Activated CD4-positive, alpha-beta T cell treated with anti-CD3 and anti-CD28 coated beads, Interleukin-2, amount 10 ng/mL, durations not matched to agents 7 days and 5 days (primary cell): ENCODE results near the gene SFT2D1. TPM values are rescaled to one million over a fixed set of nuclear protein-coding genes. Genes with fewer than 3 reads are reported as not detected.

ENCODE experiments used
- CTCF ChIA-PET: fragments of 350-600 bp; sonication (Branson Sonifier 250); formaldehyde crosslinking; loops from one replicate; lab custom pipeline; 2021; ENCODE audit warnings: antibody characterized with exemption; lab: Charles Lee
- POLR2A ChIA-PET: fragments of 350-600 bp; sonication (Branson Sonifier 250); formaldehyde crosslinking; loops from one replicate; lab custom pipeline; 2021; ENCODE audit warnings: antibody characterized with exemption; lab: Charles Lee
- DNase-seq: peaks from one replicate; pipeline ENCODE4 v3.0.0-alpha.2; 2020
- H3K27ac Mint-ChIP-seq: one replicate; pipeline ENCODE4 v1.8.0; 2021; ENCODE audit warnings: mild to moderate bottlenecking, moderate library complexity, mixed read lengths
- H3K27me3 Mint-ChIP-seq: one replicate; pipeline ENCODE4 v1.8.0; 2021; ENCODE audit warnings: mixed read lengths
- H3K36me3 Mint-ChIP-seq: one replicate; pipeline ENCODE4 v1.8.0; 2021; ENCODE audit warnings: low read depth, mixed read lengths
- H3K4me1 Mint-ChIP-seq: one replicate; pipeline ENCODE4 v1.8.0; 2021; ENCODE audit warnings: mixed read lengths
- H3K4me3 Mint-ChIP-seq: one replicate; pipeline ENCODE4 v1.8.0; 2021; ENCODE audit warnings: mild to moderate bottlenecking, moderate library complexity, mixed read lengths
- H3K9me3 Mint-ChIP-seq: one replicate; pipeline ENCODE4 v1.8.0; 2021; ENCODE audit warnings: mixed read lengths
- total RNA-seq, 2 experiments: library from RNA; stranded (reverse); gene quantifications; one replicate each; pipeline ENCODE4 v1.2.3, GENCODE V29; 2021

Gene SFT2D1
- total RNA-seq, 2 experiments from 2014 or later = 39.7 to 43.2 TPM

DNA sequence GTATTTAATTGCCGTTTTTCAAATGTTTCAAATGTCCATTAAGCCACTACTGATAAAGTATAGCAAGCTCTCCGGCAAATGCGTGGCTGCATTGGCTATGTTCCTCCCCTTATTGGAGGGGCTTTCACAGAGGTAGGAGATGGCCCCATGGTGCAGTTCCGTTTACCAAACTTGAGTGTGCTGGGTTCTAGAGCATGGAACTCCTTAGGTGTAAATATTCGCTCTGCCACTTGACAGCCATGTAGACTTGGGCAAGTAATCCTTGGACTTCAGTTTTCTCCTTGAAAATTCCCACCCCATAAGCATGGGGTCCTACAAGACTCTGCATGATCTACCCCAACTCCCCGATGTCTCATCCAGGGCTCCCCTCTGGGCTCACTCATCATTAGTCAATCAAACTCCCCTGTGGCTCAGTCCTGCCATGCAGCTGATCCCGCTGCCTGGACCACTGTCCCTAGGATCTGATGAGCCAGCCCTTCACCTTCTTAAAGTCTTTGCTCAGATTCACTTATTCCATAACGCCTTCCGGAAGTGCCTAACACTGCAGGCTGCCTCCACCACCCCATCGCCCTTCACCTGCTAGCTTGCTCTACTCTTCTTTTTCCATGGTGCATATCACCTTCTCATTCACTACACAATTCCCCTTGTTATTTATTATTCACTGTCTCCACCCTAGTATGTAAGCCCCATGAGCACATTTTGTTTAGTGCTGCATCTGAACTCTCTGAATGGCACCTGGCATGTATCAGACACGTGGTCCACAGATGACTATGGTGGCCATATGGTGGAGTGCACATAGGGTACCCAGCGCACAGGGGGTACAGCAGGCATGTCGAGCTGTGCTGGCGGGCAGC, 52.9 kb downstream of the SFT2D1 start:
- no peaks in the 10 kb centered on the region for H3K9me3 Mint-ChIP-seq
- no peaks in the 10 kb centered on the region for H3K4me1 Mint-ChIP-seq
- ChIA-PET CTCF (no interaction called here), POLR2A (no interaction called here)
- no peak overlapping the region for H3K4me3 Mint-ChIP-seq
- no peak for DNase-seq
- no peak overlapping the region for H3K27ac Mint-ChIP-seq
- no peaks in the 10 kb centered on the region for H3K36me3 Mint-ChIP-seq
- H3K27me3 Mint-ChIP-seq = peaks cover 25% of the 10 kb centered on the region

DNA sequence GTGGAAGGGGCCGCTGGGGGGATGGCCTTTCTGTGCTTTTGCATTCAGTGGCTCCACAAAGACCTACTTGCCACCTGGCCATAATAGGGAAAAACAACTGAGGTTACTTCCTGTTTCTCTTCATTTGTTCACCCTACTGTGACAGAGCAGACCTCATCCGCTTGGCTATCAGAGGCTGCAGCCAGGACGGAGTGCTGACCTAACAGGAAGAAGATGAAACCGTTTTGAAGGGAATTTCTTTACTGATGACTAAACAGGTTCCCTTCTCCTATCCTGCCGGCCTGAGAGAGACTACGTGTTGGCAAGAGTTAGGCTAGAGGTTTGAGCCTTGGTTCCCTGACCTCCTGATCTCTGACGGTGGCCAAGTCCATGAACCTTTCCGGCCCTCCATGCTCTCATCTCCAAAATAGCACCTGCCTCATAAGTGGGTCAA, 55.5 kb downstream of the SFT2D1 start:
- peaks cover 13% of the 10 kb centered on the region for H3K27me3 Mint-ChIP-seq
- ChIA-PET POLR2A (no interaction called here), CTCF (no interaction called here)
- H3K36me3 Mint-ChIP-seq = no peaks in the 10 kb centered on the region
- no peaks in the 10 kb centered on the region for H3K4me1 Mint-ChIP-seq
- H3K27ac Mint-ChIP-seq = no peak overlapping the region
- no peaks in the 10 kb centered on the region for H3K9me3 Mint-ChIP-seq
- H3K4me3 Mint-ChIP-seq = no peak overlapping the region
- no peak for DNase-seq

DNA sequence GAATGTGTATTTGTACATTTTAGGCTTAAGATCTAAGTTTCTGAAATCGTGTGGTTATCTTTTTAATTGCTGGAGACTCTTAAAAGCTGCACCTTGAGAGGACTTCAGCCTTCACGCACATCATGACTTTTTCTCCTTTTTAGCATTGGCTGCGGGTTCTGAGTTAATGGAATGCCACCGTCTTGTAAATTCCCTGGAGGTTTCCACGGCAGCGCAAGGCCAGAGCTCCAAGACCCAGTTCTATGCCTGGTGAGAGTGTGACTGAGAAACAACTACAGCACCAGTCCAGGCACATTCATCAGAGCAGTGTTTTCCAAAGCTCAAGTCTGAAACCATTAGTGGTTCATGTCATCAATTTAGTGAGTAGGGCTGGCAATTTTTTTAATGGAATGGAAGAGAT, 57.1 kb downstream of the SFT2D1 start:
- no peak overlapping the region for H3K27ac Mint-ChIP-seq
- ChIA-PET POLR2A (no interaction called here), CTCF (no interaction called here)
- H3K4me1 Mint-ChIP-seq = no peaks in the 10 kb centered on the region
- DNase-seq = no peak
- peaks cover 9% of the 10 kb centered on the region for H3K27me3 Mint-ChIP-seq
- H3K36me3 Mint-ChIP-seq = no peaks in the 10 kb centered on the region
- no peak overlapping the region for H3K4me3 Mint-ChIP-seq
- no peaks in the 10 kb centered on the region for H3K9me3 Mint-ChIP-seq

DNA sequence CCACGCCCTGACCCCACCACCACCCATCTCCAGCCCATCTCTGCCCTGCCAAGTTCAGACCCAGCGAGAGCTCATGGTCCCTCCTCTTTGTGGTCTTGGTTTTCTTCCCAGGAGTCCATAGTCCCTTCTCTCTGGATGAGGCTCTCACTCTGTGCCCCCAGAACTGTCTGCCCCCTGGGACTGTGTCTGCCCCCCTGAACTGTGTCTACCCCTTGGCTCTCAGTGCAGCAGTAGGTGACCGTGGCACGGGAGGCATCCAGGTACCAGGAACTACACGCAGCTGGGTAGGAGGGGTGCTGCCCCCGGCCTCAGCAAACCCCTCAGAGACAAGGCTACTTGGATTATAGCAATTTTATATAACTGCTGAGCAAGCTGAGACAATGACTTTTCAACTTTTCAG, 57.7 kb downstream of the SFT2D1 start:
- H3K36me3 Mint-ChIP-seq = no peaks in the 10 kb centered on the region
- ChIA-PET POLR2A (no interaction called here), CTCF (no interaction called here)
- peaks cover 9% of the 10 kb centered on the region for H3K27me3 Mint-ChIP-seq
- no peaks in the 10 kb centered on the region for H3K4me1 Mint-ChIP-seq
- no peak for DNase-seq
- no peak overlapping the region for H3K27ac Mint-ChIP-seq
- H3K4me3 Mint-ChIP-seq = no peak overlapping the region
- H3K9me3 Mint-ChIP-seq = no peaks in the 10 kb centered on the region

DNA sequence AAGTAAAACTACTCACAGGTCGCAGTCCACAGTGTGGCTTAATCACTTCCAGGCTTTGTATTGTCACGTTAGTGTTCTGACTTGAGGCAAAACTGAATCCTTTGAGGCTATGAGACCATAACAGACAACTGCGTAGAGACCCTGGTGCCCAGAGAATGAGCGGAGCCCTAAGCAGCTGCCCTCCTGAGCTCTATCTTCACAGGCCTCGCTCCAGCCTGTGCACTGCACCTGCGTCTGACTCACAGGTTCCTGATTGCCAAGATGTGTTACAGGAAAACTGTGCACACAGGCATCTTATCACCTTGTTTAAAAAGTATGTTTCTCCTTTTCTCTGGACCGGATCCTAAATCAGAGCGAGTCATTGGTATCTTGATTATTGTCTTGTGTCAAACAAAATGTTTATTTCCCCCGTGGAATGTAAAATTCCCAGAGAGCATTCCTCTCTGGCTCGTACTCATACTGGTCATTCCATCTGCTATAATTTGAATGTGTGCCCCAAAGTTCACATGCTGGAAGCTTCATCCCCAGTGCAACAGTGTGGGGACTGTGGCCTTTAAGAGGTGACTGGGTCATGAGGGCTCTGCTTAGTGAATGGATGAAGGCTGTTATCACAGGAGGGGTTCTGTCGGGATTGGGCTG, 59.8 kb downstream of the SFT2D1 start:
- Mint-ChIP-seq H3K27ac (no peak overlapping the region), H3K9me3 (no peaks in the 10 kb centered on the region), H3K27me3 (peaks cover 12% of the 10 kb centered on the region), H3K4me3 (no peak overlapping the region), H3K36me3 (no peaks in the 10 kb centered on the region), H3K4me1 (no peaks in the 10 kb centered on the region)
- ChIA-PET POLR2A (no interaction called here), CTCF (interaction anchor here (1.0 kb wide), 1 partner anchor 20 kb away, joined by 3 read pairs; no protein-coding TSS in a partner anchor)
- DNase-seq = no peak

DNA sequence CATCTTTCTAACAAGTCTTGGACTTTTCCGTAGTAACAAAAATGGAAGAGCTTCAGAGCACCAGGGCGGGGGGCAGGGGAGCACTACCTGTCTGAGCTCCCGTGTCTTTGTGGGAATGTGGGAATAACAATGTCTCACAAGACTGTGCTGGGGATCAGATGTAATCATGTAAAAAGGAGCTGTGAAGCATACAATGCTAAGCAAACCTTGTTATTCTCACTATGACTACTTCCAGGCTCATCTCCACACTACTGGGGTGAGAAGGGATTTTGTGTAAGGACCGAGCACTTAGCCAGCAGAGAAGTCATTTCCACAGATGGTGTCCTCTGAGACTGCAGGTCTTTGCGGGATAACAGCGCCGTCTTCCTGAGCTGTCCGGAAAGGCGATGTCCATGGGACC, 61.2 kb downstream of the SFT2D1 start:
- Mint-ChIP-seq H3K27me3 (peaks cover 17% of the 10 kb centered on the region), H3K9me3 (no peaks in the 10 kb centered on the region), H3K36me3 (no peaks in the 10 kb centered on the region), H3K4me1 (peaks cover 1% of the 10 kb centered on the region), H3K4me3 (no peak overlapping the region), H3K27ac (peak overlapping the region; percentile 60)
- no peak for DNase-seq
- ChIA-PET POLR2A (no interaction called here), CTCF (interaction anchor here (1.1 to 1.7 kb wide), 4 partner anchors 12 to 100 kb away, joined by 3 to 4 read pairs (median 3); no protein-coding TSS in a partner anchor)

DNA sequence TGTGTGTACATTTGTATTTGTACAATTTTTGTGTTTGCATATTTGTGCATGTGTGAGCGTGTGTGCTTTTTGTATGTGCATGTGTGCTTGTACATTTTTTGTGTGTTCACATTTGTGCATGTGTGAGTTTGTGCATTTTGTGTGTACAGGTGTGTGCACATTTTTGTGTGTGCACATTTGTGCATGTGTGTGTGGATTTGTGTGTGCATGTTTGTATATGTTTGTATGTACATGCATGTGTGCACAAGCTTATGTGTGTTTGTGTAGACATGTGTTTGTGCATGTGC, 63.0 kb downstream of the SFT2D1 start:
- H3K27me3 Mint-ChIP-seq = peaks cover 13% of the 10 kb centered on the region
- H3K4me3 Mint-ChIP-seq = no peak overlapping the region
- no peak overlapping the region for H3K27ac Mint-ChIP-seq
- no peaks in the 10 kb centered on the region for H3K36me3 Mint-ChIP-seq
- H3K9me3 Mint-ChIP-seq = no peaks in the 10 kb centered on the region
- POLR2A ChIA-PET = no interaction called here
- DNase-seq = no peak
- CTCF ChIA-PET = no interaction called here
- H3K4me1 Mint-ChIP-seq = peaks cover 8% of the 10 kb centered on the region

DNA sequence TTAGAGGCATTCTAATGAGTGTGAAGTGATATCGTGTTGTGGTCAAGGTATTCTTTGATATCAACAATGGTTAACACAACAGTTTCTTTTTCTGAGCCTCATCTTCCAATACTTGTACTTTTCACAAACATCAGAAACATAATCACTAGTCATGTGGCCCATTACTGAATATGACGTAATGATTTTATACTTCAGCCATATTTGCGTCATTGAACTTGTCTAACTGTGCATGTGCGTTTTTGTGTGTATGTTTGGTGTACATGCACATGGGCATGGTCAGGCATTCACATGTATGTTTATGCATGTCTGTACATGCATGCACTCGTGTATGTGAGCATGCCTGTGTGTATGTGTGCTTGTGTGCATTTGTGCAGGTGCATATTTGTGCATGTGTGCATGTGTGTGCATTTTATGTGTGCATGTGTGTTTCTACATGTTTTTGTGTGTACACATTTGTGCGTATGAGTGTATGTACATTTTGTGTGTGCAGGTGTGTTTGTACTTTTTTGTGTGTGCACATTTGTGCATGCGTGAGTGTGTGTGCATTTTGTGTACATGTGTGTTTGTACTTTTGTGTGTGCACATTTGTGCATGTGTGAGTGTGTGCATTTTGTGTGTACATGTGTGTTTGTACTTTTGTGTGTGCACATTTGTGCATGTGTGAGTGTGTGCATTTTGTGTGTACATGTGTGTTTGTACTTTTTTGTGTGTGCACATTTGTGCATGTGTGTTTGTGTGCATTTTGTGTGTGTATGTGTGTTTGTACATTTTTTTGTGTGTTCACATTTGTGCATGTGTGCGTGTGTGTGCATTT, 63.6 kb downstream of the SFT2D1 start:
- Mint-ChIP-seq H3K9me3 (no peaks in the 10 kb centered on the region), H3K4me1 (peaks cover 8% of the 10 kb centered on the region), H3K27ac (no peak overlapping the region), H3K4me3 (no peak overlapping the region), H3K36me3 (no peaks in the 10 kb centered on the region), H3K27me3 (peaks cover 15% of the 10 kb centered on the region)
- no peak for DNase-seq
- ChIA-PET CTCF (no interaction called here), POLR2A (no interaction called here)

DNA sequence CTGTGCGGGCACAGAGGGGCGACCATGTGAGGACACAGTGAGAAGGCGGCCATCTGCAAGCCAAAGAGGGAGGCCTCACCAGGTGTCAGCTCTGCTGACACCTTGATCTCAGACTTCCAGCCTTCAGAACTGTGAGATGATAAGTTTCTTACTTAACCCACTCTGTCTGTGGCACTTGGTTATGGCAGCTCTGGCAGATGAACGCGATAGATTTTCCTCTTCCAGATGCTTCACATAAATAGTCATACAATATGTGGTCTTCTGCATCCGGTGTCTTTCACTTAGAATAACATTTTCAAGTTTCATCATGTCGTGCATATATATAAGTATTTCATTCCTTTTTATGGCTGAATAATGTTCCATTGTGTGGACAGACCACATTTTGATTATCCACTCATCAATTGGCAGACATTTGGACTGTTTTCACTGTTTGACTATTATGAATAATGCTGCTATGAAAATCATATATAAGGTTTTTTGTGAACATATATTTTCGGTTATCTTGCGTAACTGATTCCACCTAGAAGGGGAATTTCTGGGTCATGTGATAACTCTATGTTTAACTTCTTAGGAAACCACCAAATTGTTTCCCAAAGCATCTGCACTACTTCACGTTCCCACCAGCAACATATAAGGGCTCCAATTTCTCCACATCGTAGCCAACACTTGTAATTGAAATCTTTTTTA, 64.3 kb downstream of the SFT2D1 start:
- H3K9me3 Mint-ChIP-seq = no peaks in the 10 kb centered on the region
- H3K36me3 Mint-ChIP-seq = no peaks in the 10 kb centered on the region
- peaks cover 8% of the 10 kb centered on the region for H3K4me1 Mint-ChIP-seq
- POLR2A ChIA-PET = no interaction called here
- CTCF ChIA-PET = no interaction called here
- H3K4me3 Mint-ChIP-seq = no peak overlapping the region
- no peak for DNase-seq
- H3K27ac Mint-ChIP-seq = no peak overlapping the region
- peaks cover 15% of the 10 kb centered on the region for H3K27me3 Mint-ChIP-seq

DNA sequence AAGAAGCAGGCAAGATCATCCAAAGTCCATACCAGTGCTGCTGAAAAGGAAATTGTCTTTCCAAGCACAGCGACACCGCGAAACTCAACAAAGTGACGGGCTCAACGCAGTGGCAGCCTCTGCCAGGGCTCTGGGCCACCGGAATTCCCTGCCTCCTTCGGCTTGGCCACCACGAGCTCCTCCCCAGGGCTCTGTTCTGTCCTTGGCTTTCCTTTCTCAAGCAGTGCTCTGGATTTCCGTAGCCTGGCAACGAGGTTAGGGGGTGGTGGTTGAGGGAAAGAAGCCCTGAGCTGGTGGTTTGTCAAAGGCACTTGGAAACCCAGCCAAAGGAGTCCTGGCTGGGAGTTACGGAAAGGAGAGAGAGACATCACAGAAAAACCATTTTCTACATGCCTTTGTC, 65.3 kb downstream of the SFT2D1 start:
- CTCF ChIA-PET = interaction anchor here (1.6 kb wide), 1 partner anchor 11 kb away, joined by 3 read pairs; no protein-coding TSS in a partner anchor
- Mint-ChIP-seq H3K36me3 (no peaks in the 10 kb centered on the region), H3K27me3 (peaks cover 15% of the 10 kb centered on the region), H3K9me3 (no peaks in the 10 kb centered on the region), H3K27ac (no peak overlapping the region), H3K4me3 (no peak overlapping the region), H3K4me1 (peaks cover 8% of the 10 kb centered on the region)
- POLR2A ChIA-PET = no interaction called here
- DNase-seq = no peak

DNA sequence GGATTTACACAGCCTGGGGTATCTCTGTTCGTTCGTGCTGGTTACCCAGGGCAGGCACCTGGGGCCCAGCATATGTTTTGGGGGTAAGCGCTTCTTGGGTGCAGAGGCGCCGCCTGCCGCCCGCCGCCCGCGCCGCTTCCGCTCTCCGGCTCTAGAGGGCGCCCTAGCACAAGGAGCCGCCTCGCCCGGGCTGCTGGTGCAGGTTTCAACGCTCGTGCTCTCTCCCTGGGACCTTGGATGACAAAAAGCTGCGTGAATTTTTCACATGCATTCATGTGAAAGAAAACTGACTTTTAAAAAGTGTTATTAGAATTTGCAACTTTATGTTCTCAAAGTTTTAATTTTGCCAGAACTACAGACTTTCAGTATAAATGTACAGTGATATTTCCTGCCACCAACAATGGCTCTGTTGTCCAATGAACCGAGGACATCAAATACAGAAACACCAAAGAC, 66.6 kb downstream of the SFT2D1 start:
- Mint-ChIP-seq H3K27ac (no peak overlapping the region), H3K4me3 (no peak overlapping the region), H3K4me1 (peaks cover 8% of the 10 kb centered on the region), H3K27me3 (peaks cover 12% of the 10 kb centered on the region), H3K9me3 (no peaks in the 10 kb centered on the region), H3K36me3 (no peaks in the 10 kb centered on the region)
- POLR2A ChIA-PET = no interaction called here
- peak; percentile 69 for DNase-seq
- CTCF ChIA-PET = interaction anchor here (0.6 to 1.6 kb wide), 4 partner anchors 10 to 125 kb away, joined by 3 to 4 read pairs (median 3); no protein-coding TSS in a partner anchor

DNA sequence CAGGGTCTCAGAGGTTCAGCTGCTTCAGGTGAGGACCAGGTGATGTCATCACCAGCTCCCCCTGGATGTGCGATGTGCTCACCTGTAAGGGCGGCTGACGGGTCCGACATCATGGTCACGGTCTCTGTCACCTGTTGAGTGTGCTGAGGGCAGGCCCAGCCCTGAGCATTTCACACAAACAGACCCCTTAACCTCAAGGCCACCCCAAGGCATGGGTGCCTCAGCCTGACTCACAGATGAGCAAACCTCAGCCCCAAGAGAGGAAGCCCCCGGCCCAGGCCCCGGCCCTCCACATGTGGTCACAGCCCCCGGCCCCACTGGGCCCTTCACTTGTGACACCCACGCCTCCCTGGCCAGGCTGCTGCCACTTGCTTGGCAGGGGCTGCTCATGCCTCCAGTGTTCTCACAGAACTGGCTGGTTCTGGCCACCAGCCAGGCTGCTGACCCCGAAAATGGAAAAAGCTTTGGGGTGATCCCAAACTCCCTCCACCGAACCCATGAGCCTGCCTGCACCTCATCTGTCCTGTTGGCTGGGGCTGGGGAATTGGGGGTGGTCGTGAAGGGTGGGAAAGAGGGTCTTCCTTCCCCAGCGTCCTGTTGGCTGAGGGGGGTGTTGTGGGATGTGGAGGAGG, 67.5 kb downstream of the SFT2D1 start:
- Mint-ChIP-seq H3K4me1 (peaks cover 8% of the 10 kb centered on the region), H3K27ac (no peak overlapping the region), H3K4me3 (no peak overlapping the region), H3K9me3 (no peaks in the 10 kb centered on the region), H3K27me3 (peaks cover 12% of the 10 kb centered on the region), H3K36me3 (no peaks in the 10 kb centered on the region)
- no peak for DNase-seq
- ChIA-PET POLR2A (no interaction called here), CTCF (no interaction called here)
